Spinal cord (tissue), 10 donors: Measurements from ENCODE around the gene COPS2. TPM values are rescaled to one million over a fixed set of nuclear protein-coding genes. Genes with fewer than 3 reads are reported as not detected.
A peak's percentile ranks its signal among the peaks of the same experiment; 100 is the strongest.

Experiments
- DNase-seq, 6 donors: peaks; one replicate each; pipeline versions ENCODE4 v3.0.0 to v3.0.0-alpha.2; 2013 to 2015; ENCODE audit warnings: low spot score in 6 of 6, low read depth in 4 of 6
- H3K27ac ChIP-seq: one replicate; pipeline ENCODE4 v1.5.1; 2013; ENCODE audit warnings: low read depth, low read length, control low read depth
- H3K27me3 ChIP-seq: one replicate; pipeline ENCODE4 v1.6.1; 2013; ENCODE audit warnings: low read length; ENCODE audit not compliant: control insufficient read depth, insufficient read depth
- H3K36me3 ChIP-seq: one replicate; pipeline ENCODE4 v1.6.1; 2013; ENCODE audit warnings: low read length; ENCODE audit not compliant: control insufficient read depth, insufficient read depth
- H3K4me1 ChIP-seq: one replicate; pipeline ENCODE4 v1.6.1; 2013; ENCODE audit warnings: low read length; ENCODE audit not compliant: control insufficient read depth, insufficient read depth
- H3K4me3 ChIP-seq: one replicate; pipeline ENCODE4 v1.5.1; 2013; ENCODE audit warnings: low read depth, low read length, control low read depth
- H3K9me3 ChIP-seq: one replicate; pipeline ENCODE4 v1.6.1; 2013; ENCODE audit warnings: low read length; ENCODE audit not compliant: control insufficient read depth, insufficient read depth
- WGBS: methylation state at CpG from one replicate; pipeline ENCODE4 v1.1.5; 2013; ENCODE audit warnings: missing lambda C conversion rate; ENCODE audit not compliant: insufficient coverage; 5-methylcytosine and 5-hydroxymethylcytosine counted together
- polyA plus RNA-seq, 2 donors: library from polyadenylated mRNA; unstranded; fragments of 120-200 nt; gene quantifications; one replicate each; pipeline ENCODE4 v1.2.1, GENCODE V29; 2013; ENCODE audit not compliant: insufficient read length in 2 of 2
- total RNA-seq, 2 donors: library from RNA; depleted of rRNA in 1 of 2; stranded (reverse); fragments of 120-200 nt in 1 of 2; fragments of >200 nt in 1 of 2; gene quantifications; one replicate each; pipeline versions ENCODE4 v1.2.3 to v1.2.4, GENCODE V29; 2013 to 2014
- donor health status: healthy.

COPS2 gene
- total and polyA plus RNA-seq, 4 donors, result 58.9 to 111 (median 76.5) TPM

- DNase-seq, result peak in 4 of 6 donors; percentile 20 to 77 (median 50)
- Histone ChIP-seq H3K4me3 (no peak overlapping the region), H3K27me3 (no peaks in the 10 kb centered on the region), H3K27ac (no peak overlapping the region), H3K36me3 (peaks cover 13% of the 10 kb centered on the region), H3K9me3 (no peaks in the 10 kb centered on the region), H3K4me1 (no peaks in the 10 kb centered on the region)
- no CpG with 5 or more reads among the region's 3 CpGs for WGBS
Measured at GRCh38 chr15:49145651-49146609, 9.5 kb downstream of the COPS2 start.

DNA sequence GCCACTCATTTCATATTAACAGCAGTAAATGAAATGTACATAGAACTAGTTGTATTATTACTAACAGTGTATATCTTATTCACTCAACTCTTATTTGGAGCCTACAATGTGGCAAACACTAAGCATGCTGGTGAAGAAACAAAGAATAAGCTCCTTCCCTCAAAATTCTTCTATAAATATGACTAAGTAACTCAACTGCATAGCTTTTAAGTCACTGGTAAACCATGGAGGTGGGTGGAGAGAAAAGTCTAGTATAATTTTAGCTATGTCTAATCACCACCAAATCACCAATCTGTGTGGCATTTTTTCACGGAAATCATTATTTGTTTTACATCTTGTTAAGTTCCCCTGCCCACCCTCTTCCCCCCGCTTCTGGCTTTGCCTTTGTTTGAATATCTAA is 17.5 kb downstream of the COPS2 start:
- no peaks in the 10 kb centered on the region for H3K27me3 ChIP-seq
- no peak overlapping the region for H3K27ac ChIP-seq
- H3K4me1 ChIP-seq, result no peaks in the 10 kb centered on the region
- DNase-seq, result no peak
- WGBS, result no CpG with 5 or more reads among the region's 2 CpGs
- peaks cover 18% of the 10 kb centered on the region for H3K36me3 ChIP-seq
- no peak overlapping the region for H3K4me3 ChIP-seq
- no peaks in the 10 kb centered on the region for H3K9me3 ChIP-seq

DNA sequence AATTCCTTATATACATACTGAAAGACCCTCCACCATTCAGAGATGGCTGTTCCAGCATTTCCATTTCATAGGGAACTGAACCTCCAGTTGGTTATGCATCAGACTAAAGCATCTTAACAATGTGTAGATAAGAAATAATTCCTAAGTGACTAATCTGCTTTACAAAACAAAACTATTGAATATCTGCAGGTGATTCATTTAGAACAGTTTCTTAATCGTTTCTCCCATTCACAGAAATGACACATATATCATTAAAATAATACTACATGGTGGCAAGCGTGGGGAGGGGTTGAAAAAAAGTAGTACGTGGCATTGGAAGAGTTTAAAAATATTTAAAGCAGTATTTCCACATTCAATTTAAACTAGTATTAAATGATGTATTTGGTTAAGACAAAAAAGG is 19.5 kb downstream of the COPS2 start:
- Histone ChIP-seq H3K4me3 (no peak overlapping the region), H3K36me3 (peaks cover 15% of the 10 kb centered on the region), H3K9me3 (no peaks in the 10 kb centered on the region), H3K27me3 (no peaks in the 10 kb centered on the region), H3K4me1 (no peaks in the 10 kb centered on the region), H3K27ac (no peak overlapping the region)
- DNase-seq, result no peak
- WGBS, result no CpG with 5 or more reads among the region's 3 CpGs

DNA sequence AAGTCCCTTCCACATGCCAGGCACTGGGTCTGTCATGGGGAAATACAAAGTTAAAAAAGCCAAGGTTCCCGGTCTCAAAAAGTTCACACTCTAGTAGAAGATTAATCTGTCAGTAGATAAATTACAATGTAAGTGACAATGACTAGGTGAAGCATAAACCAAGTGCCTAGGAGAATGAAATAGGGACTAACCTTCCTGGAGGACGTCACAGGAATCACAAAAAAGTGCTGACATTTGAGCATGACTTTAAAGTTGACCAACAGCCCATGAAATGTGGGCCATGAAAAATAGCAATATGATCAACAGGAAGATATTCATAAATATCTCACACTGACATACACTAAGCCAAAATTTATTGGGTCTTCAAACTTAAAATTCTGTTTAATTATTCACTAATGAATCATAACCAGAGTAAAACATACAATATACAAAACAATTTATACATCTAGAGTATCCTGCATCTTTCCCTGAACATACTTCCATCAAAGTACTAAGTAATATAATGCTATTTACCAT is 20.0 kb downstream of the COPS2 start:
- no peak for DNase-seq
- Histone ChIP-seq H3K27me3 (no peaks in the 10 kb centered on the region), H3K27ac (no peak overlapping the region), H3K4me1 (no peaks in the 10 kb centered on the region), H3K4me3 (no peak overlapping the region), H3K9me3 (no peaks in the 10 kb centered on the region), H3K36me3 (peaks cover 15% of the 10 kb centered on the region)
- WGBS, result no CpG with 5 or more reads among the region's 2 CpGs

- Histone ChIP-seq H3K27ac (no peak overlapping the region), H3K36me3 (peaks cover 11% of the 10 kb centered on the region), H3K27me3 (no peaks in the 10 kb centered on the region), H3K4me3 (no peak overlapping the region), H3K9me3 (no peaks in the 10 kb centered on the region), H3K4me1 (no peaks in the 10 kb centered on the region)
- WGBS, result no CpG with 5 or more reads among the region's 5 CpGs
- no peak for DNase-seq
Measured at GRCh38 chr15:49134683-49135341, 20.6 kb downstream of the COPS2 start.

DNA sequence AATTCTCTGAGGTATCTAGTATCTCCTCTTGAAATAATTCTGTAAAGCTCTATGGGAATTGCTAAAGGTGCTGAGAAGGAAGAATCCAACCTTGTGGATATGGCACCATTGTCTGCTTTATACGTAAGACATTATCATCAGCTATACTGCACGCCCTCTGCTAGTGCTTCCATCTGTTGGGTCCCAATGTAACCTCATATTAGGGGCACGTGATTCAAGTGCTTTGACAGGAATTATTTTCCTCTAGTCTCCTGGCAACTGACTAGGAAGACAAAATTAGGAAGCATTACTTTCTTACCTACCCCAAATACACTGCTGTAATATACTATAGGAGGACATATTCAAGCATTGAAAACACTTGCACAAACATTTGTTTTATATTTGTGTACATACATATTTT is 24.0 kb downstream of the COPS2 start:
- no peak overlapping the region for H3K27ac ChIP-seq
- no peaks in the 10 kb centered on the region for H3K9me3 ChIP-seq
- H3K27me3 ChIP-seq, result no peaks in the 10 kb centered on the region
- no CpG with 5 or more reads among the region's 3 CpGs for WGBS
- no peak overlapping the region for H3K4me3 ChIP-seq
- H3K4me1 ChIP-seq, result no peaks in the 10 kb centered on the region
- peaks cover 9% of the 10 kb centered on the region for H3K36me3 ChIP-seq
- DNase-seq, result no peak

DNA sequence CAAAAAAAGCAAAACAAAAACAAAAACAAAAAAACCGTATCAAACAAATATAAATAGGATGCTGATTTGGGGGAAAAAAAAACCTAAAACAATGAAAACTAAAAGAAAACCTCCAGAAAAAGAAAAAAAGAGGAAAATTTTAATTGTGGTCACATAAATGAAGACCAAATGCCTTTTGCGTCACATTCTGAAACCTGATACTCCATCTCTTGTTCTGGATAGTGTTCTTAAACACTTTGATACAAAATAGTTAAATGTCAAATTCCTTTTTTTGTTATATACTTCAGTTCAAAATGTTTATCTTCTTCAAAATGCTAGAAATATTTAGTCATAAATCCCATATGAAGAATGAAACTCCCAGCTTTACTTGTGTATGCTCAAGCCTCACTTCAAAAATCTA is 31.0 kb downstream of the COPS2 start:
- no peaks in the 10 kb centered on the region for H3K9me3 ChIP-seq
- no CpG with 5 or more reads among the region's 2 CpGs for WGBS
- H3K36me3 ChIP-seq, result peaks cover 3% of the 10 kb centered on the region
- H3K4me1 ChIP-seq, result no peaks in the 10 kb centered on the region
- H3K27me3 ChIP-seq, result no peaks in the 10 kb centered on the region
- no peak overlapping the region for H3K4me3 ChIP-seq
- no peak for DNase-seq
- no peak overlapping the region for H3K27ac ChIP-seq

- Histone ChIP-seq H3K27ac (no peak overlapping the region), H3K9me3 (no peaks in the 10 kb centered on the region), H3K27me3 (no peaks in the 10 kb centered on the region), H3K4me3 (no peak overlapping the region), H3K36me3 (peaks cover under 1% of the 10 kb centered on the region), H3K4me1 (no peaks in the 10 kb centered on the region)
- DNase-seq, result no peak
- no CpG with 5 or more reads among the region's 1 CpG for WGBS
Measured at GRCh38 chr15:49122541-49123062, 32.8 kb downstream of the COPS2 start.

GRCh38 chr15:49121901-49122300 is 33.5 kb downstream of the COPS2 start:
- Histone ChIP-seq H3K4me3 (no peak overlapping the region), H3K4me1 (no peaks in the 10 kb centered on the region), H3K36me3 (no peaks in the 10 kb centered on the region), H3K27me3 (no peaks in the 10 kb centered on the region), H3K27ac (no peak overlapping the region), H3K9me3 (no peaks in the 10 kb centered on the region)
- peak in 1 of 6 donors; percentile 3 for DNase-seq
- no CpG with 5 or more reads among the region's 1 CpG for WGBS
